MCF 10A (cell line): ENCODE results near the gene MAD1L1. TPM values are rescaled to one million over a fixed set of nuclear protein-coding genes. Genes with fewer than 3 reads are reported as not detected.

Experiments used
- BruUV-seq: library from RNA; stranded (reverse); fragments of 400-500 nt; replicated peaks from 2 replicates; lab custom pipeline; 2021; lab: Mats Ljungman, UMichigan
- CTCF ChIA-PET: fragments of 300-600 bp; sonication (Branson Sonifier 250); formaldehyde crosslinking; extraction: SDS; loops from one replicate; lab custom pipeline; 2021; ENCODE audit warnings: antibody characterized with exemption, inconsistent platforms; lab: Yijun Ruan, JAX
- POLR2A ChIA-PET: fragments of 300-600, 350-650 bp; sonication (Branson Sonifier 250); formaldehyde crosslinking; extraction: SDS; loops from one replicate; lab custom pipeline; 2020; ENCODE audit warnings: antibody characterized with exemption, inconsistent platforms; lab: Yijun Ruan, JAX
- DNase-seq: peaks from one replicate; pipeline ENCODE4 v3.0.0-alpha.2; 2018; ENCODE audit not compliant: unreplicated experiment
- H3K27ac Mint-ChIP-seq: one replicate; pipeline ENCODE4 v1.8.0; 2022; ENCODE audit warnings: mild to moderate bottlenecking, low read depth, mixed read lengths; ENCODE audit not compliant: unreplicated experiment
- H3K27me3 Mint-ChIP-seq: one replicate; pipeline ENCODE4 v1.8.0; 2022; ENCODE audit warnings: mixed read lengths; ENCODE audit not compliant: insufficient read depth, unreplicated experiment
- H3K36me3 Mint-ChIP-seq: one replicate; pipeline ENCODE4 v1.8.0; 2022; ENCODE audit warnings: mild to moderate bottlenecking, moderate library complexity, mixed read lengths; ENCODE audit not compliant: insufficient read depth, unreplicated experiment
- H3K4me1 Mint-ChIP-seq: one replicate; pipeline ENCODE4 v1.8.0; 2022; ENCODE audit warnings: mixed read lengths; ENCODE audit not compliant: insufficient read depth, unreplicated experiment
- H3K4me3 Mint-ChIP-seq: one replicate; pipeline ENCODE4 v1.8.0; 2022; ENCODE audit warnings: mild to moderate bottlenecking, moderate library complexity, mixed read lengths; ENCODE audit not compliant: unreplicated experiment
- H3K9me3 Mint-ChIP-seq: one replicate; pipeline ENCODE4 v1.8.0; 2022; ENCODE audit warnings: mixed read lengths; ENCODE audit not compliant: unreplicated experiment
- intact Hi-C: fragments of 100-400 bp; cut with micrococcal nuclease; formaldehyde crosslinking; loops from 2 replicates; pipeline ENCODE4 v1.14.1; 2022
- total RNA-seq: library from RNA; stranded (reverse); gene quantifications from 2 replicates; pipeline ENCODE4 v1.2.3, GENCODE V29; 2022
- TF ChIP-seq, protein P1 (sequence below): fragments of 200-600 bp; IDR thresholded peaks from one replicate; pipeline ENCODE4 v1.8.0; 2022; ENCODE audit warnings: antibody characterized with exemption, mild to moderate bottlenecking; ENCODE audit not compliant: unreplicated experiment

The MAD1L1 gene
- total RNA-seq, 1 experiment from 2014 or later = 25.2 TPM

DNA sequence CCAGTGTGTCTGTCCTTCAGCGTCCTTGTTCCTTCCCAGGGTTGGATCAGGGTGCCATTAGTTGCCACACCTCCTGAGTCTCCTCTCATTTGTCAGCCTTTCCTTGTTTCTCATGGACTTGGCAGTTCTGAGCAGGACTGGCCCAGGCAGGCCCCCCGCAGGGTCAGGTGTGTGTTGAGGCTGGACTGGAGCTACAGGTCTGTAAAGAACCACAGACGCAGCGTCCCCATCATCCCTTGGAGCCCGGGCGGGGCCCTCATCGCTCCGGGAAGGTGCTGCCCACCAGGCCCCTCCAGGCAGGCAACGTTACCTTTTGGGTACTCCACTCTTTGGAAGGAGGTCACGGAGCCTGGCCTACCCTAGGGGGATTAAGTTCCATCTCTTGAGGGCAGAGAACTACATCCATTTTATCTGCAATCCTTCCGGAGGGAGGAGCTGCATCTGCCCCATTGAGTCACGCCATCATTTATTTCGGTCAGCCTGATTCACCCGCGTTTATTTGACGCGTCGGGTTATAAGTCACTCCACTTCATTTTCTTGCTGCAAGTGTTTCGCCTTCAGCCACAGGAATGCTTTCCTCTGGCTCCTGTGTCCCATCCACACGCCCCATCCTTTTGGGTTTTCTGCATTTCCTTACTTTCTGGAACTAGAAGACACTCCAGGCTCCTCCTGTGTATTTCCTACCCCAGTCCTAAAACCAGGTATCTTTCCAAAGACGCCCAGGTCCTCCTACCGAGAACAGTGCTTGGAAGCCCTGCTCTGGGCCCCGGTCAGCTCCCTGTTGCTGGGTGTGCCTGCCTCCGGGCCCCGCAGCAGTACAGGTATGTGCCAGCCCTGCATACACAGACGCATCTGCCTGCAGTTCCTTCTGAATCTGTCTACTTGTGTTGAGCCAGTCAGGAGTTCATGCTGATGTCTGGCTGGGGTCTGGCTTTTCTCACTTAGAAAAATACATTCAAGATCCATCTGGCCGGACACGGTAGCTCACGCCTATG is 141.9 kb downstream of the MAD1L1 start:
- BruUV-seq = no TSS peak
- ChIA-PET POLR2A (no interaction called here), CTCF (interaction anchor here (0.6 kb wide), 1 partner anchor 1456 kb away, joined by 3 read pairs; no protein-coding TSS in a partner anchor)
- Mint-ChIP-seq H3K27me3 (no peaks in the 10 kb centered on the region), H3K36me3 (peaks cover 6% of the 10 kb centered on the region), H3K4me3 (no peak overlapping the region), H3K4me1 (no peaks in the 10 kb centered on the region), H3K27ac (no peak overlapping the region), H3K9me3 (no peaks in the 10 kb centered on the region)
- TF ChIP-seq, protein P1, sequence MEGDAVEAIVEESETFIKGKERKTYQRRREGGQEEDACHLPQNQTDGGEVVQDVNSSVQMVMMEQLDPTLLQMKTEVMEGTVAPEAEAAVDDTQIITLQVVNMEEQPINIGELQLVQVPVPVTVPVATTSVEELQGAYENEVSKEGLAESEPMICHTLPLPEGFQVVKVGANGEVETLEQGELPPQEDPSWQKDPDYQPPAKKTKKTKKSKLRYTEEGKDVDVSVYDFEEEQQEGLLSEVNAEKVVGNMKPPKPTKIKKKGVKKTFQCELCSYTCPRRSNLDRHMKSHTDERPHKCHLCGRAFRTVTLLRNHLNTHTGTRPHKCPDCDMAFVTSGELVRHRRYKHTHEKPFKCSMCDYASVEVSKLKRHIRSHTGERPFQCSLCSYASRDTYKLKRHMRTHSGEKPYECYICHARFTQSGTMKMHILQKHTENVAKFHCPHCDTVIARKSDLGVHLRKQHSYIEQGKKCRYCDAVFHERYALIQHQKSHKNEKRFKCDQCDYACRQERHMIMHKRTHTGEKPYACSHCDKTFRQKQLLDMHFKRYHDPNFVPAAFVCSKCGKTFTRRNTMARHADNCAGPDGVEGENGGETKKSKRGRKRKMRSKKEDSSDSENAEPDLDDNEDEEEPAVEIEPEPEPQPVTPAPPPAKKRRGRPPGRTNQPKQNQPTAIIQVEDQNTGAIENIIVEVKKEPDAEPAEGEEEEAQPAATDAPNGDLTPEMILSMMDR = no peak
- intact Hi-C loops = no loop called here
- DNase-seq = no peak

DNA sequence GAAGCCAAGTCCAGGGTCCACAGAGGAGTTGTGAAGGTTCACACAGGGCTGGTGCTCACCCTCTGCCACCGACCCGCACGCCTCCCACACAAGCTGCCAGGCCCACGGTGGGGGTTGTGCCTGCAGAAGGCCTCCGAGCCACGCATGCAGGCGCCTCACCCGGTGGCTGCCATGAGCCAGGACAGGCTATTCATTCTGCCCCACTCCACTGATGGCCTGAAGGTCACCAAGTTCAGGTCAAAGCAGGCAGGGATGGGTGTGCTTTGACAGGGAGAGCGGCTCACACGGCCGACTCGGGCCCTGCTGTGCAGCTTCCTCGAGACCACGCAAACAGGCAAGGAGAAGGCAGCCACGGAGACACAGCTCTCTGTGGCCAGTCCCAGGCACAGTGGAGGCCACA is 143.9 kb downstream of the MAD1L1 start:
- no peak overlapping the region for H3K27ac Mint-ChIP-seq
- H3K4me1 Mint-ChIP-seq = no peaks in the 10 kb centered on the region
- no peak for DNase-seq
- ChIA-PET POLR2A (no interaction called here), CTCF (no interaction called here)
- no peaks in the 10 kb centered on the region for H3K27me3 Mint-ChIP-seq
- H3K4me3 Mint-ChIP-seq = no peak overlapping the region
- peaks cover 7% of the 10 kb centered on the region for H3K36me3 Mint-ChIP-seq
- no peaks in the 10 kb centered on the region for H3K9me3 Mint-ChIP-seq
- no TSS peak for BruUV-seq
- intact Hi-C loops = no loop called here
- TF ChIP-seq, protein P1 = no peak

DNA sequence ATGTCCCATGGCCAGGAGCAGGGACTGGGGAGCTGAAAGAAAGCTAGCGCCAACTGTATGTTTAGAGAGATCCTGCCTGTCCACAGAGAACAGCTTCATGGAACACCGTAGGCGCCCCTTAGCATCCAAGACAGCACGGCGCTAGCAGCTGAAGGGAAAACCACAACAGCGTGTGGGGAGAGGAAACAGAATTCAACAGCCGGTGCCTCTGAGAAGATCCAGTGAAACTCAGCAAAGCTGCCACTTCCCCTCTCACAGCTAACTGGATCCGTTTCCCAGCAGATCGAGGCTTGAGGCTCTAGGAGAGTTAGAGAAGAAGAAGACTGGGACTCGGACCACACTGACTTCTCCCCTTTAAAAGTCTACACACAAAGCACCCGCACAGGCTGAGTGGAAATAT is 145.0 kb downstream of the MAD1L1 start:
- intact Hi-C loops = no loop called here
- DNase-seq = no peak
- Mint-ChIP-seq H3K4me1 (no peaks in the 10 kb centered on the region), H3K27me3 (no peaks in the 10 kb centered on the region), H3K36me3 (peaks cover 12% of the 10 kb centered on the region), H3K9me3 (no peaks in the 10 kb centered on the region), H3K4me3 (no peak overlapping the region), H3K27ac (no peak overlapping the region)
- ChIA-PET POLR2A (no interaction called here), CTCF (no interaction called here)
- TF ChIP-seq, protein P1 = no peak
- no TSS peak for BruUV-seq

DNA sequence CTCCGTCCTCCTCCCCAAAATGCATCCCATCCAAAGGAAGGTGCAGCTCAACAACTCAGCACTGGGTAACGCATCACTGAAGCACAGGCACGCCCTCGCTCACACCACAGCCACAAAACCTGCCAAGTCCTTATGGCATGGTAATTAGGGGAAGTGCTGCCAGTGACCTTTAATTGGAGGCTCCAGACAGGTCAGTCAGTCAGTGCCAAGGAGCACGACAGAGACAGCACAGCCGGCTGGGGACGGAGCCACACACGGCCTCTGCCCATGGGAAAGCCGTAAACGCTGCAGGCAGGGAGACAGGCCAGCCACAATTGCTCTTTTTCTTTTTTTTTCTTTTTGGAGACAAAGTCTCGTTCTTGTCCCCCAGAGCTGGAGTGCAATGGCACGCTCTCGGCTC is 146.5 kb downstream of the MAD1L1 start:
- BruUV-seq = no TSS peak
- CTCF ChIA-PET = interaction anchor here (0.5 kb wide), 1 partner anchor 162 kb away, joined by 3 read pairs; no protein-coding TSS in a partner anchor
- Mint-ChIP-seq H3K36me3 (peaks cover 10% of the 10 kb centered on the region), H3K27me3 (no peaks in the 10 kb centered on the region), H3K4me1 (no peaks in the 10 kb centered on the region), H3K9me3 (no peaks in the 10 kb centered on the region), H3K27ac (no peak overlapping the region), H3K4me3 (no peak overlapping the region)
- POLR2A ChIA-PET = no interaction called here
- no peak for DNase-seq
- TF ChIP-seq, protein P1 = no peak
- intact Hi-C loops = no loop called here
